Bronchial epithelial cell (primary cell): ENCODE data around the gene RPEL1. TPM values are rescaled to one million over a fixed set of nuclear protein-coding genes. Genes with fewer than 3 reads are reported as not detected.

Source experiments
- DNase-seq: peaks from one replicate; pipeline ENCODE4 v3.0.0-alpha.2; 2010; ENCODE audit warnings: low read depth
- FAIRE-seq: peaks from 2 replicates; lab custom pipeline; 2011; peaks lifted over from hg19 to GRCh38; lab: Jason Lieb, UNC
- H3K27me3 ChIP-seq: 2 replicates; pipeline ENCODE4 v1.5.1; 2011; ENCODE audit warnings: low read length; ENCODE audit not compliant: control insufficient read depth, insufficient read depth
- H3K36me3 ChIP-seq: 2 replicates; pipeline ENCODE4 v1.5.1; 2011; ENCODE audit warnings: low read length; ENCODE audit not compliant: control insufficient read depth, insufficient read depth
- H3K4me3 ChIP-seq: 2 replicates; pipeline ENCODE4 v1.5.1; 2011; ENCODE audit warnings: mild to moderate bottlenecking, low read depth, low read length, control low read depth
- CTCF ChIP-seq: IDR thresholded peaks from 2 replicates; pipeline ENCODE4 v1.5.1; 2011; ENCODE audit warnings: mild to moderate bottlenecking, moderate library complexity, low read length, control low read depth, inconsistent platforms; ENCODE audit not compliant: insufficient read depth, severe bottlenecking
- total RNA-seq: library from RNA; depleted of rRNA; stranded (reverse); fragments of >200 nt; gene quantifications from 2 replicates; pipeline ENCODE4 v1.2.1, GENCODE V29; 2014

Gene RPEL1
- total RNA-seq, 1 donor from 2014 or later: under 0.01 TPM

DNA sequence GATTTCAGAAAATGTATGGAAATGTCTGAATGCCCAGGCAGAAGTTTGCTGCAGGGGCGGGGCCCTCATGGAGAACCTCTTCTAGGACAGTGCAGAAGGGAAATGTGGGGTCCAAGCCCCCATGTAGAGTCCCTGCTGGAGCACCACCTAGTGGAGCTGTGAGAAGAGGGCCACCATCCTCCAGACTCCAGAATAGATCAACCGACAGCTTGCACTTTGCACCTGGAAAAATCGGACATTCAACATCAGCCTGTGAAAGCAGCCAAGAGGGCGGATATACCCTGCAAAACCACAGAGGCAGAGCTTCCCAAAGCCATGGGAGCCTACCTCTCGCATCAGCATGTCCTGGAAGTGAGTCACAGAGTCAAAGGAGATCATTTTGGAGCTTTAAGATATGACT lies 14.3 kb downstream of the RPEL1 start:
- no peak for DNase-seq
- H3K36me3 ChIP-seq: no peaks in the 10 kb centered on the region

GRCh38 chr10:103262229-103262628 lies 16.5 kb downstream of the RPEL1 start:
- Histone ChIP-seq H3K4me3 (no peak overlapping the region), H3K27me3 (peaks cover 5% of the 10 kb centered on the region), H3K36me3 (no peaks in the 10 kb centered on the region)
- DNase-seq: peak; percentile 47
- TF ChIP-seq CTCF: no peak
- FAIRE-seq: no peak

More for the DNA sequence above, 14.3 kb downstream of the RPEL1 start:
- FAIRE-seq: no peak
- Histone ChIP-seq H3K4me3 (no peak overlapping the region), H3K27me3 (no peaks in the 10 kb centered on the region)
- TF ChIP-seq CTCF: no peak

DNA sequence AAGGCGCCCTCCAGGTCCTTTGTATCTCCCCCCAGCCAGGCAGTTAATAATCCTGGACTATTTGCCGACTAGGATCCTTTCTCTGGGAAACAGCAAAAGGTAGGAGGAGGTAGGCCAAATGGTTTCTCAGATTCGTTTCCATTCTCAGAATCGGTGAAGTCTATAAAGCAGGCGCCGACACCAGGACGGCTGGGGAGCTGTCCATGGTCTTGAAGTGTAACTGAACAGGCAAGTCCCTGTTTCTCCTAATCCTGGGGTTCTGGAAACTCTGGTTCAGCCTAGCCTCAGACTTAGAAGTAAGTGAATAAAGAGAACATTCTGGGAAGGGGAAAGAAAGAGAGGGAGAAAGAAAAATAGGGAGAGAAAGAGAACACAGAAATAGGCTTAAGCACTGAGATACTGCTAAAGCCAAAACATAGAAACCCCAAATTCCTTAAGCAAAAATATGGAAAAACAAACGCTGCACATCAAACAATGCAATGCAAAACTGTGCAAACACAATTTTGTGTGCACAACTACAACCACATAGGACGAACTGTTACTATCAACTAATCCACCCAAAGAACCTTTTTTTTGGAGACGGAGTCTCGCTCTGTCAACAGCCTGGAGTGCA lies 20.1 kb downstream of the RPEL1 start:
- TF ChIP-seq CTCF: no peak
- Histone ChIP-seq H3K4me3 (no peak overlapping the region), H3K36me3 (no peaks in the 10 kb centered on the region), H3K27me3 (peaks cover 5% of the 10 kb centered on the region)
- FAIRE-seq (no peak), DNase-seq (peak; percentile 54)

- peaks cover 17% of the 10 kb centered on the region for H3K27me3 ChIP-seq
- no peaks in the 10 kb centered on the region for H3K36me3 ChIP-seq
- H3K4me3 ChIP-seq: no peak overlapping the region
- TF ChIP-seq CTCF: no peak
- peak; percentile 96 for DNase-seq
- peak; percentile 92 for FAIRE-seq
Observed at GRCh38 chr10:103273041-103273441, 27.4 kb downstream of the RPEL1 start.

DNA sequence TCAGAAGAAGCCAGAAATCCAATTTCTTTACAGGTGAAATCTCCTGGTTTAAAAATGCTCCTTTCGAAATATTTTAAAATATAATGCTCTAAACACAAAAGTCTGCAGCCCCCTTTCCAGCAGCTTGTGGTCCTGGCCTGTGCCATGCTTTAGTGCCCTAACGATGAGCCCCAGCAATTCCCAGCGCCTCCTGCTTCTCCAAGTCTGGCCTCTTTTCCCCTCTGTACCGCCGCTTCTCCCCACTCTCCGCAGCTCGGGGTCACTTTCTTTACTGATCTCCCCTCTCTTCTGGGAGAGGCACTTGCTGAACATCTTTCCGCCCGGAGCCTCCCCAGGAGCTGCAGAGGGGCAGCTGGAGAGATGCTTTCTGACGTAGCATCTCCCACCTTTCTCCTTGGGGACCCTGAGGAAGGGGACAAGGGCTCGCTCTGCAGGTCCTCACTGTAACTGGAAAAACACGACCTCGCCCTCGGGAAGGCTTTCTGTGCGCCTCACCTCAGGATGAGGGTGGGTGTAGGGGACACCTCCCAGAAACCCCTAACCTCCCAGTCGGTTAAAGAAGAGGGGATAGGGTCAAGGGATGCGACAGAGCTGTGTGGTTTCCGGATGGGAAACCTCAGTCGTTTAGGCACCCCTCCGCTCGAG lies 30.7 kb downstream of the RPEL1 start:
- FAIRE-seq (no peak), DNase-seq (no peak)
- H3K4me3 ChIP-seq: no peak overlapping the region
- no peaks in the 10 kb centered on the region for H3K36me3 ChIP-seq
- no peak for TF ChIP-seq CTCF
- H3K27me3 ChIP-seq: peaks cover 29% of the 10 kb centered on the region
